ENCODE data around the gene ARPIN.

The ARPIN gene

GRCh38 chr15:89852342-89852995 lies 60.3 kb downstream of the ARPIN start:
- no peak overlapping the region for H3K4me3 ChIP-seq (replicated peaks; ENCODE audit: low read depth, low read length)
- TF ChIP-seq CTCF (IDR thresholded peaks at IDR 0.05; ENCODE audit: low read length, missing control alignments), result no peak
- DNase-seq (ENCODE audit: low read depth), result no peak

- H3K4me3 ChIP-seq (replicated peaks; ENCODE audit: low read depth, low read length), result no peak overlapping the region
- DNase-seq (ENCODE audit: low read depth), result no peak
- TF ChIP-seq CTCF (IDR thresholded peaks at IDR 0.05; ENCODE audit: low read length, missing control alignments), result no peak
Observed at GRCh38 chr15:89851673-89852341, 60.9 kb downstream of the ARPIN start.

- TF ChIP-seq CTCF (IDR thresholded peaks at IDR 0.05; ENCODE audit: low read length, missing control alignments), result no peak
- H3K4me3 ChIP-seq (replicated peaks; ENCODE audit: low read depth, low read length), result no peak overlapping the region
- DNase-seq (ENCODE audit: low read depth), result no peak
Observed at GRCh38 chr15:89848970-89849292, 63.8 kb downstream of the ARPIN start.

GRCh38 chr15:89847101-89847500 lies 65.7 kb downstream of the ARPIN start:
- DNase-seq (ENCODE audit: low read depth), result no peak
- no peak for TF ChIP-seq CTCF (IDR thresholded peaks at IDR 0.05; ENCODE audit: low read length, missing control alignments)
- no peak overlapping the region for H3K4me3 ChIP-seq (replicated peaks; ENCODE audit: low read depth, low read length)

GRCh38 chr15:89845305-89845893 lies 67.4 kb downstream of the ARPIN start:
- no peak for TF ChIP-seq CTCF (IDR thresholded peaks at IDR 0.05; ENCODE audit: low read length, missing control alignments)
- peak; percentile 92 for DNase-seq (ENCODE audit: low read depth)
- H3K4me3 ChIP-seq (replicated peaks; ENCODE audit: low read depth, low read length), result no peak overlapping the region

Data from fibroblast of pulmonary artery (primary cell).